Hepatocyte (in vitro differentiated cells): ENCODE data around the gene FIGNL2.

ENCODE experiments used
- EZH2 ChIP-seq: fragments of 200-600 bp; sonication (generic); IDR thresholded peaks from 2 replicates; pipeline ENCODE4 v1.6.1; 2016; ENCODE audit warnings: antibody characterized with exemption, mild to moderate bottlenecking, borderline replicate concordance
- EZH2phosphoT487 ChIP-seq: fragments of 200-600 bp; sonication (generic); IDR thresholded peaks from one replicate; pipeline ENCODE4 v1.6.1; 2018; ENCODE audit warnings: antibody characterized with exemption, mild to moderate bottlenecking, low read depth, moderate library complexity; ENCODE audit not compliant: unreplicated experiment, severe bottlenecking
- TF ChIP-seq, protein P1 (sequence below): fragments of 200-600 bp; sonication (generic); IDR thresholded peaks from 2 replicates; pipeline ENCODE4 v1.5.1; 2016; ENCODE audit warnings: antibody characterized with exemption, mild to moderate bottlenecking; ENCODE audit not compliant: poor library complexity

GRCh38 chr12:51837286-51837685, 11.2 kb downstream of the FIGNL2 start:
- TF ChIP-seq EZH2 = no peak
- TF ChIP-seq, protein P1, sequence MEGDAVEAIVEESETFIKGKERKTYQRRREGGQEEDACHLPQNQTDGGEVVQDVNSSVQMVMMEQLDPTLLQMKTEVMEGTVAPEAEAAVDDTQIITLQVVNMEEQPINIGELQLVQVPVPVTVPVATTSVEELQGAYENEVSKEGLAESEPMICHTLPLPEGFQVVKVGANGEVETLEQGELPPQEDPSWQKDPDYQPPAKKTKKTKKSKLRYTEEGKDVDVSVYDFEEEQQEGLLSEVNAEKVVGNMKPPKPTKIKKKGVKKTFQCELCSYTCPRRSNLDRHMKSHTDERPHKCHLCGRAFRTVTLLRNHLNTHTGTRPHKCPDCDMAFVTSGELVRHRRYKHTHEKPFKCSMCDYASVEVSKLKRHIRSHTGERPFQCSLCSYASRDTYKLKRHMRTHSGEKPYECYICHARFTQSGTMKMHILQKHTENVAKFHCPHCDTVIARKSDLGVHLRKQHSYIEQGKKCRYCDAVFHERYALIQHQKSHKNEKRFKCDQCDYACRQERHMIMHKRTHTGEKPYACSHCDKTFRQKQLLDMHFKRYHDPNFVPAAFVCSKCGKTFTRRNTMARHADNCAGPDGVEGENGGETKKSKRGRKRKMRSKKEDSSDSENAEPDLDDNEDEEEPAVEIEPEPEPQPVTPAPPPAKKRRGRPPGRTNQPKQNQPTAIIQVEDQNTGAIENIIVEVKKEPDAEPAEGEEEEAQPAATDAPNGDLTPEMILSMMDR = no peak
- TF ChIP-seq EZH2phosphoT487 = no peak
